ENCODE measurements around the gene EARS2.
A peak's percentile ranks its signal among the peaks of the same experiment; 100 is the strongest.
"Not testable (repeated sequence)": the region's sequence is repeated elsewhere in the genome, so short reads cannot be mapped to it uniquely, and the experiment has no call there.

Gene EARS2

GRCh38 chr16:23567602-23568001, 10.5 kb upstream of the EARS2 start:
- DNase-seq (ENCODE audit: low read depth) = no peak

- DNase-seq (ENCODE audit: low read depth) = no peak
Observed at GRCh38 chr16:23566724-23567123, 9.6 kb upstream of the EARS2 start.

GRCh38 chr16:23564575-23565363, 7.6 kb upstream of the EARS2 start:
- no peak for DNase-seq (ENCODE audit: low read depth)

GRCh38 chr16:23563186-23563585, 6.0 kb upstream of the EARS2 start:
- no peak for DNase-seq (ENCODE audit: low read depth)

GRCh38 chr16:23562505-23562904, 5.4 kb upstream of the EARS2 start:
- no peak for DNase-seq (ENCODE audit: low read depth)

GRCh38 chr16:23561586-23561985, 4.4 kb upstream of the EARS2 start:
- DNase-seq (ENCODE audit: low read depth) = no peak

GRCh38 chr16:23557779-23558702, 891 bp upstream of the EARS2 start:
- peak; percentile 1 for DNase-seq (ENCODE audit: low read depth)

GRCh38 chr16:23554536-23554935, 2.6 kb downstream of the EARS2 start:
- DNase-seq (ENCODE audit: low read depth) = no peak

GRCh38 chr16:23552161-23552560, 5.0 kb downstream of the EARS2 start:
- DNase-seq (ENCODE audit: low read depth) = no peak

- no peak for DNase-seq (ENCODE audit: low read depth)
Observed at GRCh38 chr16:23549938-23550337, 7.2 kb downstream of the EARS2 start.

- no peak for DNase-seq (ENCODE audit: low read depth)
Observed at GRCh38 chr16:23544436-23544835, 12.7 kb downstream of the EARS2 start.

- DNase-seq (ENCODE audit: low read depth) = not testable (repeated sequence)
Observed at GRCh38 chr16:23540817-23541178, 16.4 kb downstream of the EARS2 start.

- DNase-seq (ENCODE audit: low read depth) = no peak
Observed at GRCh38 chr16:23539984-23540816, 16.9 kb downstream of the EARS2 start.

- DNase-seq (ENCODE audit: low read depth) = no peak
Observed at GRCh38 chr16:23538919-23539278, 18.3 kb downstream of the EARS2 start.

GRCh38 chr16:23537390-23537789, 19.8 kb downstream of the EARS2 start:
- no peak for DNase-seq (ENCODE audit: low read depth)

GRCh38 chr16:23535901-23536300, 21.2 kb downstream of the EARS2 start:
- no peak for DNase-seq (ENCODE audit: low read depth)

GRCh38 chr16:23534868-23535860, 22.0 kb downstream of the EARS2 start:
- no peak for DNase-seq (ENCODE audit: low read depth)

GRCh38 chr16:23532448-23532847, 24.7 kb downstream of the EARS2 start:
- DNase-seq (ENCODE audit: low read depth) = no peak

- no peak for DNase-seq (ENCODE audit: low read depth)
Observed at GRCh38 chr16:23530062-23530461, 27.1 kb downstream of the EARS2 start.

GRCh38 chr16:23528644-23529310, 28.4 kb downstream of the EARS2 start:
- DNase-seq (ENCODE audit: low read depth) = no peak

Data from T follicular helper cell (primary cell).